Ramos (cell line): Measurements from ENCODE around the gene MX2.

Experiments
- in situ Hi-C: fragments of 300-500 bp; cut with MboI; formaldehyde crosslinking; loops from one replicate; pipeline ENCODE4 v1.14.3; 2022; ENCODE audit warnings: low sequenced_read_pairs; ENCODE audit not compliant: unreplicated experiment

MX2 gene

DNA sequence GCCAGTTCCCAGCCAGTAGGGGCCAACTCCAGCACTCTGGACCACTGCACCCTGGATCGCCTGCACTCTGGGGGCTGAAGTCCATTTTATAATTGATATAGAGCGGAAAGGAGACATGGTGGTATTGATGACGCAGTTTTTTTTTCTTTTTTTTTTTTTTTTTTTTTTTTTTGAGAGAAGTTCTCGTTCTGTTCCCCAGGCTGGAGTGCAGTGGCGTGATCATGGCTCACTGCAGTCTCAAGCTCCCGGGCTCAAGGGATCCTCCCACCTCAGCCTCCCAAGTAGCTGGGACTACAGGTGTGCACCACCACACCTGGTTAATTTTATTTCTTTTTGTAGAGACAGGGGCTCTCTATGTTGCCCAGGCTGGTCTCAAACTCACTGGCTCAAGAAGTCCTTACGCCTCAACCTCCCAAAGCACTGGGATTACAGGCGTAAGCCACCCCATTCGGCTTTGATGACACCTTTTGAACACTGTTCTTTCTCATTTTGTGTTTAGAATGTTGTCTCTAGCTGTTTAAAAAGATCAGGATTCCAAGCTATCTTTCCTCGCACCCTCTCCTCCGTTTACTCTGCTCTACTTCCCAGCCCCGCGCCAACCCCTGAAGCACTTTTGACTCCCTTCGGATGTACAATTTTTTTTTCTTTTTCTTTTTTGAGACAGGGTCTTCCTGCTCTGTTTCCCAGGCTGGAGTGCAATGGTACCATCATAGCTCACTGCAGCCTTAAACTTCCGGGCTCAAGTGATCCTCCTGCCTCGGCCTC is 960 bp downstream of the MX2 start:
- in situ Hi-C loops: no loop called here

DNA sequence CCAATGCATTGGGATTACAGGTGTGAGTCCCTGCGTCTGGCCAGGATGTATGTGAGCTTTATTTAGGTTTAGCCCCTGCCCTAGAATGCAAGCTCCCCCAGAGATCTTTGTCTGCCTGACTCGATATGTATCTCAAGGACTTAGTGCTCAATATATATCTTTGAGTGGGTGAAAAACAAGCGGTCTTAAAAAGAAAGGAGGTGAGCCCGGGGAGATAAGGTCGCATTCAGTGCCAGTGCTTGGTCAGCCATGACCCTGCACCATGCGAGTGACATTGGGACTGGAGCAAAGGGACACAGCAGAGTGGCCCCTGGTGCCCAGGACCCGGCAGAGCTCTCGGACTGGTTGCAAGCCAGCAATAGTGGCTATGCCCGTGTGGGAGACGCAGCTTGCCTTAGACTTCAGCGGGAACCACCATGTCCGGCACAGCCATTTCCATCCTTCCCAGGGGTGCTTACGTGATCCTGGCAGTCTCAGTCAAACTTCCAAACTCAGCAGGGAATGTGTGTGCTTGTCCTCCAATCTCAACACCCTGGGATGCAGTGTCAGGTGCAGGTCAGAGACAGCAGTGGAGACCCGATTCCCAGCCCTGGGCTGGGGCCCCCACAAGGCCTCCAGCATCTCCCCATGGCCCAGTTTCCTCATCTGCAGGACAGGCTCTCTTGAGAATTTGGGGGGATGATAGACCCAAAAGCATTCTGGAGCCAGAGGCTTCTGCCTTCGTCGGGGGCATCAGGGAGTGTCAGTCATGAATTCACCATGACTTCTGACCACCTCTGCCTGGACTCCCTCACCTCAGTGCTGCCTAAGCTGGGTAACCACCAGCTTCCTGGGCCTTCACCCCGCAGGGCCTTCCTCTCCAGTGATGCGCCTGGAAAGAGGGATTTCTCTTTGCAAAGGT is 1.8 kb downstream of the MX2 start:
- in situ Hi-C loops: no loop called here

DNA sequence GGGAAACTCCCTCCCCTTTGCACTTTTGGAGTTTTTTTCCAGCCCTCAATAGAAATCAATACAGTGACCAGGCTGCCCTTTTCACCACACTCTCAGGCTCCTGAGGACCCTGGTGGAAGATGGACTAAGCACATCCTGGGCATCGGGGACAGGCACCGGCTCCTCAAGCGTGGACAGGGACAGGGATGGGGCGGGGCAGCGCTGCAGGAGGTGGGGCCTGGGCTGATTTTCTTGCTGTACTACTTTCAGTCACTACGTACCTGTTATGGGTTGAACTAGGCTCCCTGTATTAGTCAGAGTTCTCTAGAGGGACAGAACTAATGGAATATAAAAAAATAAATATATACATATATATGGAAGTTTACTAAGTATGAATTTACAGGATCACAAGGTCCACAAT is 2.5 kb downstream of the MX2 start:
- in situ Hi-C loops: no loop called here

DNA sequence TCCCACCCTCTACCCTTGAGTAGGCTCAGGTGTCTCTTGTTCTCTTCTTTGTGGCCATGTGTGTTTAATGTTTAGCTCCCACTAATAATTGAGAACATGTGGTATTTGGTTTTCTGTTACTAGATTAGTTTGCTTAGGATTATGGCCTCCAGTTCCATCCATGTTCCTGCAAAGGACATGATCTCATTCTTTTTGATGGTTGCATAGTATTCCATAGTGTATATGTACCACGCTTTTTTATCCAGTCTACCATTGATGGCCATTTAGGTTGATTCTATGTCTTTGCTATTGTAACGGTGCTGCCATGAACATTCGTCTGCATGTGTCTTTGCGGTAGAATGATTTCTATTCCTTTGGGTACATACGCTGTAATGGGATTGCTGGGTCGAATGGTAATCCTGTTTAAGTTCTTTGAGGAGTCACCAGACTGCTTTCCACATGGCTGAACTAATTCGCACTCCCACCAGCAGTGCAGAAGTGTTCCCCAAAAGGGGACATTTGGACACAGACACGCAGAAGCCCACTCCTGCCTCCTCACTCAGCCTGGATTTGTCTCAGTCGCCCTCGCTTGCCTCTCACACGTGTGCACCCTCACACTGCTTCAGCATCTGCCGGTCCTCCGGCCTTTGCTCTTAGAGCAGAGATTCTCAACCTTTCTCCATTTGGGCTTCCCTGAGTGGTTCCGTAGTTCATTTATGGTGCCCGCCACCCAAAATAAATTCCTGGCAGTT is 3.7 kb downstream of the MX2 start:
- in situ Hi-C loops: no loop called here

DNA sequence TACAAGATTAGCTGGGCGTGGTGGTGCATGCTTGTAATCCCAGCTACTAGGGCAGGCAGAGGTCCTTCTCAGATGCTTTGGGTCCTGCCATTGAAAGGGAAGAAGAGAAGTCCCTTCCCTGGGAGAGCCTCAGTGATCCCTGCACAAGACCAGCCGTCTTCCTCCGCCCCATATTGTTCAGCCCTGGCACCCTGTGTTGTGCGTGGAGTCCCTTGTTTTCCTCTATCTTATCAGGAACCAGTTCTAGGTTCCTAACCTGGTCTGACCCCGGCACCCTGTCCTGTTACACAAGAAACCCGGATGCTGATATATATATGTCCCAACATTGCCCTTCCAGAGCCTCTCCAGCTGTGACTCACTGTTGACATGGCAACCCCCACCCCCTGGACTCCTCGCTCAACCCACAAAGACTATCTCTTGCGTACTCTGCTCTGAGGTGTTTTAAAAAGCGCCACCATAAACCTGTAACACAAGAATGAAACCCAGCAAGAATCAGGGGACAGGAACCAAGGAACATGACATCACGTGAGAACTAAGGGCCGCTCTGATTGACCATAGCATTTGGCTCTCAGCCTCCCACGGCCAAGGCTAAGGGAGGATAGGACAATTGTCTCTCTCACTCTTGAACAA is 4.8 kb downstream of the MX2 start:
- in situ Hi-C loops: no loop called here

DNA sequence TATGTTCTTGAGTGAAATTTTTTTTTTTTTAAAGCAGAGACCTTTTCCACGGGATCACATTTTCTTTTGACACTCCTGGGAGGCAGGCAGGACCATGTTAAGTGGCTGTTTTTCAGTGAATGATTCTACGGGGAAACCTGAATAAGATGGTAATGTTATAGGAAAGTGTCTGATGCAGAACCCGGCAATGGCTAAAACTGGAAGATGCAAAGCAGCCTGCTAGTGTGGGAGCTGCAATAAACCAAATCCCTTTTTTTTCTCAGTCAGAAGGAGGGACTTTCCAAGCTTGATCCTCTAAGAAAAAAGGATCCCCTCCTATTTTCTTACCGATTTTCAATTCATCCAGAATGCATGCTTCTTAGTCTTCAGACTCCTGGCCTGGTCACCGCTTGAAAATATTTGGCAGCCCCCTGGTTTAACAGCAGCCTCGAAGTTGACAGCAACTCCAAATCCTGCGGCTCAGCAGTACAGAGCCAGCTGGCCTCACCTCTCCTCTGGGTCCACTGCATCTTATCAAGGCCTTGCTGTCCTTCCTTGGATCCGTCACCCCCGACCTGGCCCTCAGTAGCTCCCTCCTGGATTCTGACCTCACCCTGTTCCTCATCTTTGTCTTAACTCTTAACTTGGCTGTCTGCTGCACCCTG is 5.6 kb downstream of the MX2 start:
- in situ Hi-C loops: no loop called here

DNA sequence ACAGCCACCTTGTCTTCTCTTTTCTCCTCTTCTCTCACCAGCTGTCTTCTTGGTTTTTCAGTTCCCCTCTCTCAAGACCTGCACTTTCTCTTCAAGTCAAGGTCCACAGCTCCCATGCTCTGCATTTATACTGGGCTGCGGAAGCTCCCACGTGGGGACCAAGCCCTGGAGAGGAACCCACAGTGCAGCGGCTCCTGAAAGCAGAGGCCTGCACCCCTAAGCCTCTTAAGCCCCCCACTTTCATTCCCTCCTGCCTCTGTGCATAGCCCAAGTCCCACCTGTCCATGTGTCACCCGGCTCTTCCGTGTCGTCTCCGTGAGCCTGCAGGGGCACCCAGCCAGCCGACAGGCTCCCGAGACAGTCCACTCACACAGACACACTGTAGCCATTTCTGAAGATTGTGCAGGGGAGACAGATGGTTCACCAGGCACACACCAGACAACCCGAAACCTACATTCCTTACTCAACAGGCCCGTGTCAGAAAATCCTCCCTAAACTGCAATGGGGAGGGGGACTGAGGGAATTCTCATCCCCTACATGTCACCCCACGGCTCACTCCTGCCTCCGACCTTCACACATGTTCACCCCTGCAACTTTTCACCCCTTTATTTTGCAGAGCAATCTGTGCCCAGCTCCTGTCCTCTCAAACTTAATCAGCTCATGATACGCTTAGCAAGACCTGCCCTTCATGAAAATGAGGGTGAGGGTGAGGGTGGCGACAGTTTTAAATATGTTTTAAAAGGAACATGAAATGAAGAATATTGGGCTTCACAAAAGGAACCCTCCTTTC is 6.3 kb downstream of the MX2 start:
- in situ Hi-C loops: no loop called here

DNA sequence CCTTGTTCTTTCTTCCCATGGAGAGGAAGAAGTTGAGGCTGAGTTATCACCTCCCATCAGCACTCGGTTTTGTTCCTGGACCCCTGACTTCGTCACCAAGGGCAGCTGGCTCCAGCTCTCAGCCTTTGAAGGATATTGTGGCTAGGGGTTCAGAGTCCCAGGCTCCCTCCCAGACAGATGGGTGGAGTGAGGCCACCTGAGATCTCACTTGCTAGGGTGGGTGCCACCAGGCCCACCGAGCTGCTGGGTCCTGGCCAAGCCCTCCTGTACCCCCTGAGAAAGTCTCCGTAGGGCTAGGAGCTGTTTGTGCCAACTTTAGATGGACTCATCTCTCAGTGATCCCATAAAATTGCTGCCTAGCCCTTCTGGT is 6.9 kb downstream of the MX2 start:
- in situ Hi-C loops: no loop called here

DNA sequence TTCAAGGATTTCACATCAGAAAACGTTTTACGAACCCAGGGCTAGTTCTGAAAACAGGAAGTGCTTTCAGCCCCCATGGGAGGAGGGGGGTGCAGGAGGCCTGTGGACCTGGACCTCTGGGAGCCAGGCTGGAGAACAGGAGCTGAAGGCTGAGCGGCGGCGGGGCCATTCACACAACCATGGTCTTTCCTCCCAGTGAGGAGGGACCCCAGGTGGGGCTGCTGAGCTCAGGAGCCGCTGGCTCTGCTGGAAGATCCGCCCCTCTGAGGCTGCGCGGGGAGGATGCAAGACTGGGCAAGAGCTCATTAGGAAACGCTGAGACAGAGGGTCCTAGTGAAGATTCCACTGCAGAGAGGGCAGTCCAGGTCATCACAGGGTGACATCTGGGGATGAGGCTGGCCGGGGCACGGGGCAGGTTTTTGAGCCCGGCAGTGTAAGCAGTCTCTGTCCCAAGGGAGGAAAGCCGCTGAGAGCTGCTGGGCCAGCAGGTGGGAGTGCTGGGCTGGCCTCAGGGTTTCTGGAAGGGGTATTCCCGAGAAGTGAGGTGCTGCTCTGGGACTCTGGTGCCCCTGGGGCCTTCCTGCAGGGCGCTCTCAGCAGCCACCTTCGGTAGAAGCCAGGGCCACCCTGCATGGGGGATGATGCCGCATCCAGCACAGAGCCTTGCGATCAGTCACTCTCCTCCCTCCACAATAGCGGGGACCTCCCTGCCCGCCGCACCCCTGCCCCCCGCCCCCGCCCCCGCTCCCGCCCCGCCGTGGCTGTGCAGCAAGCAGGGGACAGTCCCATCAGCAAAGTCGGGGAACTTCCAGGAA is 7.5 kb downstream of the MX2 start:
- in situ Hi-C loops: no loop called here

DNA sequence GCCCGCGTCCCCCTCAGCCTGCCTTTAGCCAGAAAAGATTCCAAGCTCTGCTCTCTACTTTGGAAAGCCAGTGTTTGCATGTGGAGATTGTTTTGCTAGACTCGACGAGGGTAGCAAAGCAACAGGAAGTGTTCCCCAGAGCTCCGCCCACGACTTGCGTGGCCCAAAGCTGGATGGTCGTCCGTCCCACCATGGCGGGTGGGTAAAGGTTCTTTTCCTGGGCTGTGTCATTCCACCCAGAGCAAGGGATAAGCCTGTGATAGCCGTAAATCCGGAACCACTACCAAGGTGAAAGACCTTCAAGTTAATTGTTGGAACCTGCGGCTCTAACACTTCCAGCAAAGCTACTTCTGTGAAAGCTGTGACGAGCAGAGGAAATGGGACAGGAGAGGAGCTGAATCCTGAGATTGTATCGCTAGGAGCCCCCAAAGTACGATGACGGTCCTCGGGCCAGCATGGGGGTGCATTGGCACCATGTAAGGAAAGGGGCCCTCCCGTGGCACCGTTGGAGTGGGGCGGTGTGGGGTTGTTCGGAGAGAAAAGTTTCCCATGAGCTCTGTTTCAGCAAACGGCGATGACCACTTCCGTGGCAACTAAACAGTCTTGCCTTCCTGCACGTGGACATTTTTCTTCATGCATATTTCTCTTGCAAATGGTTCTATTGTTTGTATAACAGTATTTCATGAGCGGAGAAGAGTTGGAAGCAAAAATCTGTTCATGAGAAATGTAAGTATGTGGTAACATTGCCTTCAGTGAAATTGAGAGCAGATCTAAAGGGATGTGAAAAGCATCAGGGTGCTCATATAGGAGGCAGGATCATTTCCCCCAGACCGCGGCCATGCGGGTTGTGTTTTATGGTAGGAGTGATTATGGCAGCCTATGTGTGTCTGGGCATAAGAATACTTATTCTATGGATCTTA is 8.4 kb downstream of the MX2 start:
- in situ Hi-C loops: no loop called here

DNA sequence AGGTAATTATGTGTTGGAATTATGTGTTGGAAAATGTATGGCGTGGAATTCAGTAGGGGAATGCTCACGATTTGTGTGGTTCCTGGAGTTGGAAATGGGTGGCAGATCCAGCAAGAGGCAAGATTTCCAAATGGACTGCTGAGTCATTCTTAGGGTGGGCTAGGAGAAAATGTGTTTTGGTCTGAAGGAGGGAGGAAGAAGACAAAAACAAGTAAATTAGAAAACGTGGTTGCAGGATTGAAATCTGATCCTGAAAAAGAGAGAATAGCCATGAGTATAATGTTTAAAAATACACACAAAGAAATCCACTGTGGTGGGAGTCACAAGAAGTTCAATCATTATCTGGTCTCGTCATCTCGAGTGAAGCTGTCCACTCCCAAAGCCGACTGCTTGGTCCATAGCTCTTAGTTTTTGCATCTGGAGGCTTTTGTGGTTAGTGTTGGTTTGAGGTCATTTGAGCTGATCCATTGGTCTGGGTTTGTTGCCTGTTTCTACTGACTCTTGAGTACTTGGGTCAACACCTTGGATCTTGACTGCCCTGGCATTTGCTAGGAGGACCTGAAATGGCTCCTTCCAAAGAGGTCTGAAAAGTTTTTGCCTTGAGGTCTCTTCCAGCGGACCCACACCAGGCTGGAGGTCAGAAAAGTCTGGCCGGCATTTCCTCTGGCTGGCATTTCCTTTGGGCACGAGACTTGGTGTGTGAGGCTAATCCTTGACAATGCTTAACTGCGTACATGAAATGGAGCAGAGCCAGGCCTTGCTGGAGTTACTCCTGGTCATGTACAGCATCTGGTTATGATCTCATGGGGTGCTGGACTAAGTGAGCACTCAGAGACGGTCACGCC is 9.2 kb downstream of the MX2 start:
- in situ Hi-C loops: no loop called here

DNA sequence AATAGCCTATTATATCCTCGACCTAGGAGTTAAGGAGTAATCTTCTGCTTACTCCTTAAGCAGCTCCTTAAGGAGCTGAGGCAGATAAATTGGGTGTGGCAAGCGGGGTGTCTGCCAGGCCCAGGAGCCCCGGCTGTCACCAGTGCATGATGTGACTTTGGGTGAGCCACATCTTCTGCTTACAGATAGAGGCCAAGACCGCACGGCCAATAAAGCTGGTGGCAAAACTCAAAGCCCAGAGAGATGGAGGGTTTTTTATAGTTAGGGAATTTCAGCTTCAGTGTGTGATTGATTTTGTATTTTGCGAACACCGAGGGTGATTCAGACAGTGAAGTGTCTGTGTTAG is 9.8 kb downstream of the MX2 start:
- in situ Hi-C loops: no loop called here

DNA sequence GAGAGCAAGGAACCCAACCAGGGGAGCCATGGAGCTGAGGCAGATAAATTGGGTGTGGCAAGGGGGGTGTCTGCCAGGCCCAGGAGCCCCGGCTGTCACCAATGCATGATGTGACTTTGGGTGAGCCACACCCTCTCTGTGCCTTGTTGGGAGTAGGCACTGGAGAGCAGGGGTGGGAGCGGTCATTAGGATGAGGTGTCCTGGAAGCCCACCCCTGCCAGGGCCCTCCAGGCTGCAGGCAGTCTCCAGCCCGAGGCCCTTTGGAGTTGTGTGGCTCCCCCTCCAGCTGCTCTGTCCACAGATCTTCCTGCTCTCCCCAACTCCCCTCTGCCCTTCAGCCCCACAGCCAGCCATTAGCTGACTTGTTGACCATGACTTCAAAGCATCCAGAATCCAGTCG is 11.4 kb downstream of the MX2 start:
- in situ Hi-C loops: no loop called here

DNA sequence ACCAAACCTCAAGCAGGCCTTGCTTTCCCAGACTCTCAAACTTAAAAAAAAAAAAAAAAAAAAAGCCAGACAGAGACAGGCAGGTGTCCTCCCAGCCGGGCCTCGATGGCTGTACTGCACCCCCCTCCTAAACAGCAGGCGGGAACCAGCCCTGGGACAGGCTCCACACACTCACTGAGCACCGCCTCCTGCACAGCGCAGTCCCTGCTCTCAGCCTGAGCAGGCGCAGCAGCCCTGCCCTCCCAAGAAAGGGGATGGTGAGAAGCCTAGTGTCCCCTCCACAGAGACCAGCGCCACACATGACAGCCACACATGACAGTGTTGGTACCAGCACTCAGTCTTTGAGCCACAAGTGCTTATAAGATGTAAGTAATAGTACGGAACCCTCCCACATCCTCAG is 11.9 kb downstream of the MX2 start:
- in situ Hi-C loops: no loop called here

DNA sequence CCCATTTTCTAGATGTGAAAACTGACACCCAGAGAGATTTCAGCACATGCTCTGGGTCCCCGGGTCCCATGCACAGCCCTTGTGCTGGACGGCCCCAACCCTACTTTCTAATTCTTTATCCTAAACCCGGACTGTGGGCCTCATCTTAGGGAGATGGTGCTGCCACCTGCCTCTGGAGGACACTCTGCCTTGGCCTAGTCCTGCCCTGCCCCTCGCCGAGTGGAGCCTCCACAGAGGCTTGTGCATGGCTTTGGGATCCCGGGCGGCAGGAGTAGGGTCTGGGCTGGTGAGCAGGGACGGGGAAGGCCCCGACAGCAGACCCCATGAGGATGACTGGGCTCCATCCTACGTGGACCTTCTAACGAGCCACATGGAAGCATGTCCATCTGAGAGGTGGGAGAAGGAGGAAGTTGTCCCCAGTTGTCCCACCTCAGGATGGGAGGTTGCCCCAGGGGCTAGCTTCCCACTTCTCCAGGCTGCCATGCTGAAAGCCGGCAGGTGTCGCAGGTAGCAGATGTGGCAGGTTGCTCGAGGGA is 12.4 kb downstream of the MX2 start:
- in situ Hi-C loops: no loop called here

DNA sequence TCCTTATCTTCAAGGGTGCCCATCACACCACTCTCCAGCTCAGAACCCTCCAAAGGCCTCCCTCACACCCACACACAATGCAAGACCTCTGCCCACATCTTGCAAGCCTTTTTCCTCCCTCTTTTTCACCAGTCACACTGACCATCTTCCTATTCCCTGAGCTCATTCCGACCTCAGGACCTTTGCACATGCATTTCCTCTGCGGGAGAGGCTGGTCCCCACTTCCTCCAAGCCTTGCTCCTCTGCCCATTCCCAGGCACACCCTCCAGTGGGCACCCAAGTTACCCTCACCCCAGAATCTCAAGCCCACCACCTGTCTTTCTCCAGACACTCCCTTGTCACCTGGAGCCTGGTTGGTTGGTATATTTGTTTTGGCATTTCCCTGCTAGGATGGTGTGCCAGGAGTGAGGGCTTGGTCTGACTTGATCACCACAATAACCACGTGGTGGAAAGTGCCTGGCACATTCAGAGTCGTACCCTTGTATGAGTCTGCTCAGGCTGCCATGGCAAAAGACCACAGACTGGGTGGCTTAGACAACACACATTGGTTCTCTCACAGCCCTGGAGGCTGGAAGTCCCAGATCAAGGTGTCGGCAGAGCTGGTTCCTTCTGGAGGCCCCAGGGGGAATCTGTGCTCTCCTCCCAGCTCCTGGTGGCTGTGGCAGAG is 13.2 kb downstream of the MX2 start:
- in situ Hi-C loops: no loop called here
